GM10266 (cell line): ENCODE measurements around the gene LY6G5C.

Experiments
- DNase-seq: peaks from one replicate; pipeline ENCODE4 v3.0.0; 2012; ENCODE audit errors: extremely low spot score
- CTCF ChIP-seq: IDR thresholded peaks from 2 replicates; pipeline ENCODE4 v1.5.1; 2012; ENCODE audit warnings: mild to moderate bottlenecking, low read depth; ENCODE audit not compliant: control insufficient read depth, insufficient read depth; ENCODE audit errors: missing control alignments

Gene LY6G5C

GRCh38 chr6:31631209-31631608 lies 49.7 kb downstream of the LY6G5C start:
- DNase-seq = no peak
- no peak for TF ChIP-seq CTCF

- DNase-seq = no peak
Measured at GRCh38 chr6:31630177-31630934, 50.5 kb downstream of the LY6G5C start.

GRCh38 chr6:31629014-31629413 lies 51.9 kb downstream of the LY6G5C start:
- no peak for TF ChIP-seq CTCF
- DNase-seq = no peak

More at GRCh38 chr6:31630177-31630934, 50.5 kb downstream of the LY6G5C start:
- TF ChIP-seq CTCF = no peak

- no peak for TF ChIP-seq CTCF
Measured at GRCh38 chr6:31627690-31628287, 53.1 kb downstream of the LY6G5C start.

GRCh38 chr6:31626952-31627351 lies 53.9 kb downstream of the LY6G5C start:
- no peak for DNase-seq
- TF ChIP-seq CTCF = no peak

More at GRCh38 chr6:31627690-31628287, 53.1 kb downstream of the LY6G5C start:
- no peak for DNase-seq
